ENCODE results near the gene COL8A1. TPM values are rescaled to one million over a fixed set of nuclear protein-coding genes. Genes with fewer than 3 reads are reported as not detected.

COL8A1 gene
- total RNA-seq, 1 donor from 2014 or later = 95.1 TPM

- Histone ChIP-seq H3K27ac (no peak overlapping the region), H3K4me1 (peaks cover 7% of the 10 kb centered on the region)
- TF ChIP-seq, protein P1, sequence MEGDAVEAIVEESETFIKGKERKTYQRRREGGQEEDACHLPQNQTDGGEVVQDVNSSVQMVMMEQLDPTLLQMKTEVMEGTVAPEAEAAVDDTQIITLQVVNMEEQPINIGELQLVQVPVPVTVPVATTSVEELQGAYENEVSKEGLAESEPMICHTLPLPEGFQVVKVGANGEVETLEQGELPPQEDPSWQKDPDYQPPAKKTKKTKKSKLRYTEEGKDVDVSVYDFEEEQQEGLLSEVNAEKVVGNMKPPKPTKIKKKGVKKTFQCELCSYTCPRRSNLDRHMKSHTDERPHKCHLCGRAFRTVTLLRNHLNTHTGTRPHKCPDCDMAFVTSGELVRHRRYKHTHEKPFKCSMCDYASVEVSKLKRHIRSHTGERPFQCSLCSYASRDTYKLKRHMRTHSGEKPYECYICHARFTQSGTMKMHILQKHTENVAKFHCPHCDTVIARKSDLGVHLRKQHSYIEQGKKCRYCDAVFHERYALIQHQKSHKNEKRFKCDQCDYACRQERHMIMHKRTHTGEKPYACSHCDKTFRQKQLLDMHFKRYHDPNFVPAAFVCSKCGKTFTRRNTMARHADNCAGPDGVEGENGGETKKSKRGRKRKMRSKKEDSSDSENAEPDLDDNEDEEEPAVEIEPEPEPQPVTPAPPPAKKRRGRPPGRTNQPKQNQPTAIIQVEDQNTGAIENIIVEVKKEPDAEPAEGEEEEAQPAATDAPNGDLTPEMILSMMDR (IDR thresholded peaks at IDR 0.05) = no peak
These were observed 31.6 kb downstream of the COL8A1 start for GRCh38 chr3:99669879-99670555.

DNA sequence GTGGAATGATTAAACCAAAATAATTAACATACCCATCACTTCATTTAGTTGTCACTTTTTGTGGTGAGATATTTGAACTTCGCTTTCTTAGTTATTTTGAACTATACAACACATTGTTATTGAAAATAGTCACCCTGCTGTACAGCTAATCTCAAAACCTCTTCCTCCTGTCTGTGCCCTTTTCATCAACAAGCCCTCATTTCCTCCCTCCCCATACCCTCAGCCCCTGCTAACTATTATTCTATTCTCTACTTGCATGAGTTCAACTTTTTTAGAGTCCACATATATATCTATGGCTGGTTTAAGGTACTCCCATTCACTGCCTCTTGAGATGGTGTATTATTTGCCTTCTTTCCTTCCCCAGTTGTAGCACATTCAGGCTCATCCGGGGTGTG is 32.2 kb downstream of the COL8A1 start:
- H3K4me3 ChIP-seq = no peak overlapping the region
- H3K27me3 ChIP-seq = no peaks in the 10 kb centered on the region
- H3K36me3 ChIP-seq = no peaks in the 10 kb centered on the region
- no peaks in the 10 kb centered on the region for H3K9me3 ChIP-seq
- intact Hi-C loops (cut with DNase I) = no loop called here
- H3K27ac ChIP-seq = no peak overlapping the region
- TF ChIP-seq, protein P1 (IDR thresholded peaks at IDR 0.05) = no peak
- peaks cover 7% of the 10 kb centered on the region for H3K4me1 ChIP-seq
- DNase-seq (no peak), ATAC-seq (no peak)

More at GRCh38 chr3:99669879-99670555, 31.6 kb downstream of the COL8A1 start:
- intact Hi-C loops (cut with DNase I) = no loop called here
- no peak for ATAC-seq
- H3K9me3 ChIP-seq = no peaks in the 10 kb centered on the region
- H3K36me3 ChIP-seq = no peaks in the 10 kb centered on the region
- H3K27me3 ChIP-seq = no peaks in the 10 kb centered on the region
- DNase-seq = no peak
- H3K4me3 ChIP-seq = no peak overlapping the region

- ATAC-seq (peak; percentile 89), DNase-seq (no peak)
- peak overlapping the region; percentile 39 for H3K27ac ChIP-seq
- no peaks in the 10 kb centered on the region for H3K4me1 ChIP-seq
- no peaks in the 10 kb centered on the region for H3K36me3 ChIP-seq
- TF ChIP-seq, protein P1 (IDR thresholded peaks at IDR 0.05) = no peak
- H3K27me3 ChIP-seq = no peaks in the 10 kb centered on the region
- H3K4me3 ChIP-seq = no peak overlapping the region
- intact Hi-C loops (cut with DNase I) = no loop called here
- no peaks in the 10 kb centered on the region for H3K9me3 ChIP-seq
These were observed 35.8 kb downstream of the COL8A1 start for GRCh38 chr3:99674086-99674789.

- Histone ChIP-seq H3K4me3 (no peak overlapping the region), H3K4me1 (no peaks in the 10 kb centered on the region), H3K36me3 (no peaks in the 10 kb centered on the region), H3K27ac (no peak overlapping the region), H3K27me3 (no peaks in the 10 kb centered on the region), H3K9me3 (no peaks in the 10 kb centered on the region)
- TF ChIP-seq, protein P1 (IDR thresholded peaks at IDR 0.05) = no peak
- ATAC-seq (peak; percentile 36), DNase-seq (no peak)
- intact Hi-C loops (cut with DNase I) = no loop called here
These were observed 39.6 kb downstream of the COL8A1 start for GRCh38 chr3:99678023-99678422.

GRCh38 chr3:99678896-99679295 is 40.5 kb downstream of the COL8A1 start:
- intact Hi-C loops (cut with DNase I) = no loop called here
- ATAC-seq (no peak), DNase-seq (no peak)
- H3K4me1 ChIP-seq = peaks cover 1% of the 10 kb centered on the region
- no peaks in the 10 kb centered on the region for H3K9me3 ChIP-seq
- no peaks in the 10 kb centered on the region for H3K27me3 ChIP-seq
- H3K36me3 ChIP-seq = no peaks in the 10 kb centered on the region
- H3K4me3 ChIP-seq = no peak overlapping the region
- TF ChIP-seq, protein P1 (IDR thresholded peaks at IDR 0.05) = no peak
- no peak overlapping the region for H3K27ac ChIP-seq
